GM19238 (cell line): Measurements from ENCODE around the gene CDK14.
"Not testable (repeated sequence)": the region's sequence is repeated elsewhere in the genome, so short reads cannot be mapped to it uniquely, and the experiment has no call there.

Source experiments
- DNase-seq: peaks from one replicate; pipeline ENCODE4 v3.0.0; 2011; ENCODE audit warnings: low spot score; ENCODE audit not compliant: insufficient read length

CDK14 gene

GRCh38 chr7:90715067-90715466, 118.9 kb downstream of the CDK14 start:
- no peak for DNase-seq

- no peak for DNase-seq
Observed at GRCh38 chr7:90717296-90718060, 121.4 kb downstream of the CDK14 start.

- DNase-seq: no peak
Observed at GRCh38 chr7:90719155-90719554, 123.0 kb downstream of the CDK14 start.

GRCh38 chr7:90720984-90721760, 125.1 kb downstream of the CDK14 start:
- no peak for DNase-seq

GRCh38 chr7:90721869-90722431, 125.8 kb downstream of the CDK14 start:
- DNase-seq: no peak

- no peak for DNase-seq
Observed at GRCh38 chr7:90723233-90723632, 127.1 kb downstream of the CDK14 start.

GRCh38 chr7:90723866-90724265, 127.7 kb downstream of the CDK14 start:
- DNase-seq: no peak

- DNase-seq: no peak
Observed at GRCh38 chr7:90726120-90726519, 130.0 kb downstream of the CDK14 start.

GRCh38 chr7:90726623-90727022, 130.5 kb downstream of the CDK14 start:
- DNase-seq: no peak

- DNase-seq: no peak
Observed at GRCh38 chr7:90727412-90727811, 131.3 kb downstream of the CDK14 start.

GRCh38 chr7:90728568-90728967, 132.4 kb downstream of the CDK14 start:
- no peak for DNase-seq

GRCh38 chr7:90735611-90736280, 139.6 kb downstream of the CDK14 start:
- DNase-seq: not testable (repeated sequence)

- DNase-seq: no peak
Observed at GRCh38 chr7:90736316-90736715, 140.2 kb downstream of the CDK14 start.

GRCh38 chr7:90736968-90737939, 141.1 kb downstream of the CDK14 start:
- peak; percentile 25 for DNase-seq

- no peak for DNase-seq
Observed at GRCh38 chr7:90738249-90738648, 142.1 kb downstream of the CDK14 start.

- DNase-seq: no peak
Observed at GRCh38 chr7:90739716-90740115, 143.6 kb downstream of the CDK14 start.

- DNase-seq: no peak
Observed at GRCh38 chr7:90740386-90740785, 144.3 kb downstream of the CDK14 start.

- no peak for DNase-seq
Observed at GRCh38 chr7:90743626-90744025, 147.5 kb downstream of the CDK14 start.

- no peak for DNase-seq
Observed at GRCh38 chr7:90747516-90747915, 151.4 kb downstream of the CDK14 start.

GRCh38 chr7:90749262-90749661, 153.1 kb downstream of the CDK14 start:
- no peak for DNase-seq

GRCh38 chr7:90749774-90750173, 153.7 kb downstream of the CDK14 start:
- no peak for DNase-seq
